GM12801 (cell line): ENCODE data around the gene PCK2.

Experiments
- CTCF ChIP-seq: IDR thresholded peaks from one replicate; pipeline ENCODE4 v1.5.1; 2011; ENCODE audit warnings: control low read depth; ENCODE audit not compliant: insufficient read length; ENCODE audit errors: extremely low read depth

PCK2 gene

DNA sequence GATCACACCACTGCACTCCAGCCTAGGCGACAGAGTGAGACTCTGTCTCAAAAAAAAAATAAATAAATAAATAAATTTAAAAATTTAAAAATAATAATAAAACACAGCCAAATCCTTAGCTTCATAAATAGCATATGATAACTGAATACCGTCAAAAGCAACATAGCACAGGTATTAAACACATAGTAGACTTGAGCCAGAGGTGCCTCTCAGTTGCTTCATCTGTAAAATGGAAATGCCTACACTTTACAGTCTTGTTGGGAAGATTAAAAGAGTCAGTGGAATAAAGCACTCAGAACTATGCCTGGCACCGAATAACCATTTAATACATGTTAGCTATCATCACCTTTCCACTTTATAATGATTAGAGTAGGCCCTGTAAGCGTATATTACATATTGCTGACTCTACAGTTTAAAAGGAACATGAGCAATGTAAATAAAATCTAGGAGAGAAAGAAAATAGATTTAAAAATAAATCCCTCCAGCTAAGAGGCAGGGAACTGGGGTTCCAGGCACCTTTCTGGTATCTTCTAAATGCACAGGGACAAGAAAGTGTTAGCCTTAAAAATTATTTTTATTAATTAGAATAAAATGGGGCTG lies 12.7 kb downstream of the PCK2 start:
- no peak for TF ChIP-seq CTCF

- TF ChIP-seq CTCF, result no peak
These were observed 14.3 kb downstream of the PCK2 start for GRCh38 chr14:24108336-24108874.

- no peak for TF ChIP-seq CTCF
These were observed 15.9 kb downstream of the PCK2 start for GRCh38 chr14:24110060-24110459.

DNA sequence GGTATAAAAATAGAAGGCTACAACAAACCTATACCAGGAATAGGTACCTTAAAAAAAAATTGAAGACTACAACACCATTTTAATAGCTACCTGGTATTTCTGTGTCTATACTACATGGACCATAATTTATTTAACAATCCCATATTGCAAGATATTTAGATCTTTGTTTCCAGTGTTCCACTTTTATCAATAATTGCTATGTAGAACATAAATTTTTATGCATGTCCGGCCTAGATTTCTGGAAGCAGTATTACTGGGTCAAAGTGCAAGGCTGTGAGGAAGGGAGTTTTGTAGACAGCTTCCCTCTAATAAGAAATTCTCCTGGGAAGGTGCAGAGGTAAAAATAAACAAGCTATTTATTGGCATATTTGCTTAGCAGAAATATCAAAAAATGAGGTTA lies 16.4 kb downstream of the PCK2 start:
- TF ChIP-seq CTCF, result no peak

DNA sequence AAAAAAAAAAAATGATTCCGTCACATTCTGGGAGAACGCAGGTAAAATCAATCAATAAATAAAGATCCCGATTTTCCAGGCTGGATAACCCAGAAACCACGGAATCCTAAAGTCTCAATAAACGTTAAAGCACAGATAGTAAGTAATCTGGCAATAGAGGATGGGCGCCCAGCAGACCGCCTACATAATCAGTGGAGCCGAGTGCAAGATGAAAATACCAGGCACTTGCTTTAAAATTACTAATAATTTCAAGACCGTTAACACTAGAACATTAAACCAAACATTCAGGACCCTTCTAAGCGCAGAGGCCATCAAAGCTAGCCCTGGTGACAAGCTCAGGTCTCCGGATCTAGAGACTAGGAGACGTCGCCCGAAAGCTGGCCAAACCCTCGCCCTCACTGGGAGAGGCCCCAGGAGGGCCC lies 19.3 kb downstream of the PCK2 start:
- no peak for TF ChIP-seq CTCF

- TF ChIP-seq CTCF, result no peak
These were observed 19.9 kb downstream of the PCK2 start for GRCh38 chr14:24113801-24114531.

DNA sequence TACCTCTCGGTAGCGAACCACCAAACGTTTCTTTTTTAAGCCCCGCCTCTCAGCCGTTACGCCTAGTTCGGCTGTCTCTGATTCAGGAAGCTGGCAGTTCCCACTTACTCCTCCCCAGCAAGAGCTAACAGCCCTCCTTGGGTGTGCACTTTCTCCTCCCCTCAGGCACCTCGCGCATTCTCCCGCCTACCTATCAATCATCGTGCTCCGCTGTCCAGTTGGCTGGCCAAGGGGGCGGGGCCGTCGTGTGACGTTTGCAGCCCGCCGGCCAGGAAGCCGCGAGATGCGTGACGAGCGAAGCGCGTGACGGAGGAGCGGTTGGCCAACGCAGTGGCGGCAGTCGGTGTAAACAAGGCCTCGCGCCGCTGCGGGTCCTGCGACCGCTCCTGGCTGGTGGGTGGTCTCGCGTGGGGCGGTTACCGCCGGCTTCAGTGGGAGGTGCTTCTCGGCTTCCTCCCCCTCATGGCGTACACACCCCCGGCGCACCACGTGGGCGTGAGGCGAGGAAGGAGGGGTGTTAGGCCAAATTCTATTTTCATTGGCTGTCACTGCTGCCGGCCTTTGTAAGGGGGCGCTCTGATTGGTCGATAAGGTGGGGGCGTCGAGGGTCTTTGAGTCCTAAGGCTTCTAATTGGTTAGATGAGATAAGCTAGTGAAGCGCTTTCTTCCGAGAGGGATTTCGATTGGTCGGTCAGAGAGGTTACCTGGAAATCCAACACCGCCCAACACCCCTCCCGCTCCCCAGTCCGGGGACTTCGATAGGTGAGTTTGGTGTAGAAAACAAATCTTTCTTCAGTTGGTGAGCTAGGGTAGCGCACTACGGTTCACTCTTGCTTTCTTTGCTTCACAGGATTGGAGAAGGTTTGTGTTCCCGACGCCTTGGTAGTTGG lies 20.7 kb downstream of the PCK2 start, which contains the start of the genes DCAF11 and NRL:
Gene DCAF11 (plus strand): TSS at position 246 of the 890 bp plus-strand sequence. CDS start 818 bp downstream, outside the sequence.
Gene NRL (minus strand): TSS at position 418 of the 890 bp plus-strand sequence. CDS start 32,101 bp downstream, outside the sequence.
- no peak for TF ChIP-seq CTCF
